ENCODE measurements around the gene IFNA1. TPM values are rescaled to one million over a fixed set of nuclear protein-coding genes. Genes with fewer than 3 reads are reported as not detected.

IFNA1 gene
- total RNA-seq, 1 experiment from 2014 or later: not detected

- no peaks in the 10 kb centered on the region for H3K27me3 Mint-ChIP-seq (ENCODE audit: low read depth)
- no peaks in the 10 kb centered on the region for H3K23me2 ChIP-seq (ENCODE audit: insufficient read length, low read depth, low read length, poor library complexity, severe bottlenecking)
- H3K9me3 ChIP-seq (ENCODE audit: control insufficient read depth, low read depth, low read length): no peaks in the 10 kb centered on the region
- H2BK15ac ChIP-seq (ENCODE audit: low read depth, low read length): no peak overlapping the region
- TF ChIP-seq CTCF (conservative IDR thresholded peaks at IDR 0.05): no peak
- no peak overlapping the region for H3K18ac ChIP-seq (ENCODE audit: insufficient read length, low read depth, low read length)
- no peak overlapping the region for H2AK5ac ChIP-seq (ENCODE audit: insufficient read length, low read length)
- no peak overlapping the region for H3K27ac Mint-ChIP-seq
- H3K56ac ChIP-seq (ENCODE audit: insufficient read length, low read depth, low read length): no peak overlapping the region
- H3T11ph ChIP-seq (ENCODE audit: low read length): no peak overlapping the region
- H3K4me1 ChIP-seq (ENCODE audit: insufficient read depth, low read length): no peaks in the 10 kb centered on the region
- no peak overlapping the region for H2BK20ac ChIP-seq (ENCODE audit: low read depth, low read length, poor library complexity, severe bottlenecking)
- no peak overlapping the region for H2BK120ac ChIP-seq (ENCODE audit: low read depth, low read length, poor library complexity, severe bottlenecking)
- H3K79me2 ChIP-seq (ENCODE audit: insufficient read depth, low read length): no peaks in the 10 kb centered on the region
- no peaks in the 10 kb centered on the region for H3K36me3 Mint-ChIP-seq (ENCODE audit: insufficient read depth in 1 of 3, low read depth in 3 of 3)
- H4K8ac ChIP-seq (replicated peaks; ENCODE audit: insufficient read length, low read depth, low read length): no peak overlapping the region
- H3K27me3 ChIP-seq (ENCODE audit: insufficient read depth, low read length): no peaks in the 10 kb centered on the region
- DNase-seq: no peak
- H3K9ac ChIP-seq (ENCODE audit: extremely low read depth, insufficient read length, low read length): no peak overlapping the region
- no peaks in the 10 kb centered on the region for H3K9me3 Mint-ChIP-seq
- WGBS (ENCODE audit: extremely low coverage, insufficient read length, low lambda C conversion rate): 100% methylated on average over 1 of the region's 5 CpGs
- H3K23ac ChIP-seq (ENCODE audit: insufficient read length, low read depth, low read length): no peak overlapping the region
- no peaks in the 10 kb centered on the region for H3K79me1 ChIP-seq (ENCODE audit: insufficient read depth, low read depth, low read length, poor library complexity, severe bottlenecking)
- no peak overlapping the region for H3K27ac ChIP-seq (ENCODE audit: insufficient read length, low read depth, low read length)
- H4K91ac ChIP-seq (ENCODE audit: insufficient read length, low read depth, low read length): no peak overlapping the region
- H2BK5ac ChIP-seq (ENCODE audit: insufficient read length, low read length): no peak overlapping the region
- no peak overlapping the region for H3K14ac ChIP-seq (ENCODE audit: insufficient read depth, low read length)
- no peak overlapping the region for H2AFZ ChIP-seq (ENCODE audit: low read length)
- H4K5ac ChIP-seq (ENCODE audit: insufficient read length, low read depth, low read length): no peak overlapping the region
- no peak overlapping the region for H3K4me3 Mint-ChIP-seq
- H3K4ac ChIP-seq (ENCODE audit: low read depth, low read length): no peak overlapping the region
- no peaks in the 10 kb centered on the region for H4K20me1 ChIP-seq (ENCODE audit: control insufficient read depth, insufficient read depth, insufficient read length)
- H3K4me1 Mint-ChIP-seq: peaks cover 6 to 9% of the 10 kb centered on the region in 2 experiments
- no peak overlapping the region for H2BK12ac ChIP-seq (ENCODE audit: insufficient read length, low read depth, low read length)
- no peak overlapping the region for H3K4me2 ChIP-seq (ENCODE audit: insufficient read depth, insufficient read length, low read length)
Observed at GRCh38 chr9:21470126-21470525, 29.9 kb downstream of the IFNA1 start.
